GM19193 (cell line): ENCODE measurements around the gene OSBPL10.

Experiments used
- POLR2A ChIP-seq: IDR thresholded peaks from 4 replicates; pipeline ENCODE4 v1.6.1; 2011; ENCODE audit not compliant: insufficient read depth, insufficient read length; ENCODE audit errors: extremely low read depth

Gene OSBPL10

GRCh38 chr3:31947671-31948091, 33.4 kb downstream of the OSBPL10 start:
- no peak for TF ChIP-seq POLR2A

GRCh38 chr3:31947162-31947561, 33.9 kb downstream of the OSBPL10 start:
- TF ChIP-seq POLR2A = no peak

- no peak for TF ChIP-seq POLR2A
Measured at GRCh38 chr3:31946484-31947081, 34.5 kb downstream of the OSBPL10 start.

GRCh38 chr3:31945738-31946052, 35.4 kb downstream of the OSBPL10 start:
- TF ChIP-seq POLR2A = no peak

GRCh38 chr3:31943041-31943440, 38.0 kb downstream of the OSBPL10 start:
- no peak for TF ChIP-seq POLR2A

- TF ChIP-seq POLR2A = no peak
Measured at GRCh38 chr3:31942446-31942845, 38.6 kb downstream of the OSBPL10 start.

GRCh38 chr3:31937225-31937624, 43.8 kb downstream of the OSBPL10 start:
- TF ChIP-seq POLR2A = no peak

- TF ChIP-seq POLR2A = no peak
Measured at GRCh38 chr3:31936420-31937060, 44.5 kb downstream of the OSBPL10 start.

- no peak for TF ChIP-seq POLR2A
Measured at GRCh38 chr3:31934866-31935265, 46.2 kb downstream of the OSBPL10 start.

GRCh38 chr3:31934018-31934417, 47.0 kb downstream of the OSBPL10 start:
- TF ChIP-seq POLR2A = no peak

GRCh38 chr3:31932990-31933389, 48.1 kb downstream of the OSBPL10 start:
- TF ChIP-seq POLR2A = no peak

- TF ChIP-seq POLR2A = no peak
Measured at GRCh38 chr3:31929826-31930502, 51.1 kb downstream of the OSBPL10 start.

GRCh38 chr3:31927811-31928210, 53.3 kb downstream of the OSBPL10 start:
- TF ChIP-seq POLR2A = no peak

- TF ChIP-seq POLR2A = no peak
Measured at GRCh38 chr3:31926543-31926942, 54.5 kb downstream of the OSBPL10 start.

GRCh38 chr3:31925271-31925630, 55.8 kb downstream of the OSBPL10 start:
- TF ChIP-seq POLR2A = no peak

- TF ChIP-seq POLR2A = no peak
Measured at GRCh38 chr3:31924610-31925270, 56.3 kb downstream of the OSBPL10 start.
